ENCODE measurements around the gene STXBP5. TPM values are rescaled to one million over a fixed set of nuclear protein-coding genes. Genes with fewer than 3 reads are reported as not detected.

STXBP5 gene
- total RNA-seq, 4 donors from 2014 or later: 19.7 to 37.2 (median 22.6) TPM

DNA sequence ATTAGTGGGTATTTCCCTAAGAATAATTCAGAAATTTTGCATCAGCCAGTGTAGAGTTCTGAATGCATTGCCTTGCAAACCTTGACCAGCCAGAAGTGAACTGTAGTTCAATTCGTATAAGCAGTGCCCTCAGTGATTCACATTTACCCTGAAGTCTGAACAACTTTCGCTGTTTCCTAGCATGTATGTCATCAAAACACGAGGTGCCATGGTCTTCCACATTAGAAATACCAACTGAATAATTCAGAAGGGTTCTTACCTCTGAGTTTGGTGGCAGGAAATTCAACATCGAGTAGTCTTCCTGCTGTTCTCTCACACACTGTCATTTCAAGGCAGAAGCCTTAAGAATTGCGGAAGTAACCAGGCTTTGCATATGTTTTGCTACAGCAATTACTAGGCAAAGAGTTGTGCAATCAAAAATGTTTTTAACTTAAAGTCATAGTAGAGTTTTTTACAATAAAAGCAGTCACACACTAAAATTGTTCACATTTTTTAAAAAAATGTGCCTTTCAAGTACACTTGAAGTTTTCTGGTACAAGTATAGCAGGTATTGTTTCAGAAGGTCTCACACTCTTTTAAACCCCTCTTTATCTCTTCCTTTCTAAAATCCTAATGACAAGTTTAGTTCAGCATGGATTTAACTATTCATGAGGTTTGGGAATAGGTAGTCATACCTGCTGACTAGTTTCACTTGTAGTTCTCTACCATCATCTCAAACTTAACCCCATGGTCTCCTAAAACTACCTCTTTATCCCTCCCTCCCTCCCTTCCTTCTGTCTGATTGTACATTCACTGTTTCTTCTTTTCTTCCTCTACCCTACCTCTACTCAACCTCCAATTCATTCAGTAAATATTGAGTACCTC lies 118.3 kb downstream of the STXBP5 start:
- ATAC-seq (ENCODE audit: low FRiP score): peak; percentile 48
- TF ChIP-seq CTCF (IDR thresholded peaks at IDR 0.05): no peak
- DNase-seq (ENCODE audit: low spot score): no peak

DNA sequence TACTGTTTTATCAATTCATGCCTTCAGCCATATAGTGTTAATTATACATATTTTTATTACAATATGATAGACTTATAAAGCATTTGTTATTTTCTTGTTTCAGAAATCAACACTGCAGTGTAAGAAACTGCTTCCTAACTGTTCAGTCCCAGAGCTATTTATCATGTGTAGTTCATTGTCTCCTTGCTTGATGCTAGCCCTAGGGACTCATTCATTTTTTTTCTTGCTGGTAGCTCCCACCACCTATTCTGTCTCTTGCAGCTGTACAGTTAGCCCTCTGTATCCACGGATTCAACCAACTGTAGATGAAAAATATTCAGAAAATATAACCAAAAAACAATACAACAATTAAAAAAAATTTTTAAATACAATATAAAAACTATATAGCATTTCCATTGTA lies 121.3 kb downstream of the STXBP5 start:
- TF ChIP-seq CTCF (IDR thresholded peaks at IDR 0.05): no peak
- ATAC-seq (ENCODE audit: low FRiP score): no peak
- no peak for DNase-seq (ENCODE audit: low spot score)

GRCh38 chr6:147331401-147331800 lies 127.2 kb downstream of the STXBP5 start:
- DNase-seq (ENCODE audit: low spot score) (no peak), ATAC-seq (ENCODE audit: low FRiP score) (no peak)
- TF ChIP-seq CTCF (IDR thresholded peaks at IDR 0.05): no peak

DNA sequence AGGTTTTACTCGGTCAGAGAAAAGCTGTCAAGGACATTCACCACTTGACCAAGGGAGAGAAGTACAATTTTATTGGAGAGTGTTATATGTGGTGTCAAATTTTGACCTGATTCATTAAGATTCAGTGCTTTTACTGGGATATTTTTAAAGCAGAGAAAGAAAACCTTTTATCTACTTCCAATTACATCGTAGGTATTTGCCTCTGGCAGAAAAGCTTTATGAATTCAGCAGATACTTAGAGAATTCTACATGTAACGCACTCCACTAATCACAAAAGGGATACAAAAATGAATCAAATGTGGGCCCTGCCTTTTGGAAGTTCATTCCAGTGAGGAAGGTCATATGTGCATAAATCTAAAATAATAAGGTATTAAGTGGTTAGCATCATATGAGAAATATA lies 133.7 kb downstream of the STXBP5 start:
- no peak for ATAC-seq (ENCODE audit: low FRiP score)
- no peak for DNase-seq (ENCODE audit: low spot score)
- no peak for TF ChIP-seq CTCF (IDR thresholded peaks at IDR 0.05)

DNA sequence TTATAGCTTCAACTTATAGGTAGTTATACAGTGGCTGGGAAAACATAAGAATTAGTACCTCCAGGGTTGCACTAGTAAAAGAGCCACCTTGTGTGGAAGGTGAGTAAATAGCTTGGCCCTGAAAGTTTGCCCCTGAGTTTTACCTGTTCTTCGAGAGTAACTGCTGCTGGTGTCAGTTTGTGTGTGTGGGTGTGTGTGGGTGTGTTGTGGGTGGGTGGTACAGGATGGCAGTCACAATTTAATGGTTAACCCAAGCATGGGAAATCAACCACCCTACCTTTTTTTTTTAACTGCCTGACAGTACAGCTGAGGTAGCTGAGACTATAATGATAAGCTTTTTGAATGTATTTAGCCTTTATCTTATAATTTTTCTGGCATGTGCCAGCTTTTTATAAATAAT lies 137.3 kb downstream of the STXBP5 start:
- TF ChIP-seq CTCF (IDR thresholded peaks at IDR 0.05): no peak
- DNase-seq (ENCODE audit: low spot score) (no peak), ATAC-seq (ENCODE audit: low FRiP score) (no peak)

DNA sequence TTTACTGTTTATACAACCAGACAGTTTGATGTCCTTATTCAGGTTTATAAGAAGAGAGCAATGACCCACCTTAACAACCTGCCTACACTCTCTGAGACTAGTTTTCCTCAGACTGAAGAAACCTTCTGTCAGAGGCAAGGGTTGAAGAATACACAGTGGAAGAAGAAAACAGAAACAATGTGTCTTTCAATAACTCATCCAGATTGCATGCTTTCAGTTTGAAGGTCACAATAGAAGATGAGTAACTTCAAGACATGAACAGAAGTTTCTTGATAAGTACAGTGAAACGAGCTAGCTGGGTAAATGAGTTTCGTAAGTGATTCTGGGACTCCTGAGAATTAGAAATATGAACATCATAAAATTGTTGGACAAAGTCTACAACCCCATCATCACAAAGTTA lies 141.7 kb downstream of the STXBP5 start:
- no peak for DNase-seq (ENCODE audit: low spot score)

More for the DNA sequence above, 141.7 kb downstream of the STXBP5 start:
- no peak for ATAC-seq (ENCODE audit: low FRiP score)
- TF ChIP-seq CTCF (IDR thresholded peaks at IDR 0.05): no peak

Data from omental fat pad (tissue), 4 donors.